ENCODE data around the gene GLS2.

- no peak for TF ChIP-seq CTCF (optimal IDR thresholded peaks at IDR 0.05 in 1 of 3, IDR thresholded peaks at IDR 0.05 in 1 of 3, conservative IDR thresholded peaks at IDR 0.05 in 1 of 3; ENCODE audit: extremely low read depth in 1 of 3, insufficient read depth in 2 of 3, low read length in 3 of 3)
- no peak for TF ChIP-seq EZH2 (IDR thresholded peaks at IDR 0.05; ENCODE audit: low read length)
Measured at GRCh38 chr12:56474389-56474788, 13.6 kb downstream of the GLS2 start.

Data from keratinocyte (primary cell).